BLaER1 treated with 17β-estradiol and CSF1 and Interleukin-3, amounts not matched to agents 10 nM and 100 nM (cell line): ENCODE measurements around the gene MGAT5.
A peak's percentile ranks its signal among the peaks of the same experiment; 100 is the strongest.

ENCODE experiments used
- H3K27ac ChIP-seq, 11 experiments: shearing (Covaris generic); formaldehyde crosslinking; 2 replicates each; pipeline ENCODE4 v1.8.1; 2022
- H3K27me3 ChIP-seq, 11 experiments: shearing (Covaris generic); formaldehyde crosslinking; 2 replicates each; pipeline ENCODE4 v1.8.1; 2022
- H3K36me3 ChIP-seq, 11 experiments: shearing (Covaris generic); formaldehyde crosslinking; 2 replicates each; pipeline ENCODE4 v1.8.1; 2022
- H3K4me1 ChIP-seq, 10 experiments: shearing (Covaris generic); formaldehyde crosslinking; 2 replicates each; pipeline ENCODE4 v1.8.1; 2022
- H3K4me2 ChIP-seq, 11 experiments: shearing (Covaris generic); formaldehyde crosslinking; 2 replicates each; pipeline ENCODE4 v1.8.1; 2022
- H3K4me3 ChIP-seq, 10 experiments: shearing (Covaris generic); formaldehyde crosslinking; 2 replicates each; pipeline ENCODE4 v1.8.1; 2022
- H3K9ac ChIP-seq, 11 experiments: shearing (Covaris generic); formaldehyde crosslinking; 2 replicates each; pipeline ENCODE4 v1.8.1; 2022
- H3K9me3 ChIP-seq, 11 experiments: shearing (Covaris generic); formaldehyde crosslinking; replicated peaks in 1 of 11; 2 replicates each; pipeline ENCODE4 v1.8.1; 2022
- H4K20me1 ChIP-seq, 11 experiments: shearing (Covaris generic); formaldehyde crosslinking; 2 replicates each; pipeline ENCODE4 v1.8.1; 2022
- Cebpa-rat ChIP-seq, 11 experiments: shearing (Covaris generic); IDR thresholded peaks; 2 replicates each; pipeline ENCODE4 v1.8.1; 2022

The MGAT5 gene

GRCh38 chr2:134258684-134259388, 5.0 kb downstream of the MGAT5 start:
- no peaks in the 10 kb centered on the region for H3K27me3 ChIP-seq
- H3K27ac ChIP-seq = peak overlapping the region in 6 of 11 experiments; percentile 19 to 63 (median 46); a peak in 9 of 22 replicates
- TF ChIP-seq Cebpa-rat (IDR thresholded peaks at IDR 0.05) = no peak
- peaks cover 12 to 98% (median 45%) of the 10 kb centered on the region in 11 experiments; a peak in 19 of 22 replicates for H4K20me1 ChIP-seq
- peak overlapping the region; percentile 52 to 78 (median 69) for H3K4me2 ChIP-seq
- peaks cover 15 to 86% (median 42%) of the 10 kb centered on the region in 11 experiments for H3K36me3 ChIP-seq
- no peak overlapping the region for H3K4me3 ChIP-seq
- H3K4me1 ChIP-seq = peaks cover 59 to 92% (median 81%) of the 10 kb centered on the region in 10 experiments
- 0 out of 22 replicates have a peak overlapping the region, but pooled peaks of 1 of the 11 experiments have one; percentile 8 for H3K9ac ChIP-seq
- no peaks in the 10 kb centered on the region for H3K9me3 ChIP-seq

GRCh38 chr2:134259571-134259970, 5.7 kb downstream of the MGAT5 start:
- Histone ChIP-seq H3K4me3 (no peak overlapping the region), H3K27ac (peak overlapping the region in 7 of 11 experiments; percentile 19 to 63 (median 44); a peak in 13 of 22 replicates), H3K9ac (peak overlapping the region in 1 of 11 experiments; percentile 20; a peak in 2 of 22 replicates), H3K4me1 (peaks cover 53 to 87% (median 73%) of the 10 kb centered on the region in 10 experiments), H3K9me3 (no peaks in the 10 kb centered on the region), H3K27me3 (no peaks in the 10 kb centered on the region), H3K4me2 (peak overlapping the region; percentile 52 to 78 (median 69); a peak in 21 of 22 replicates), H4K20me1 (peaks cover 12 to 98% (median 39%) of the 10 kb centered on the region in 11 experiments; a peak in 19 of 22 replicates), H3K36me3 (peaks cover 8 to 86% (median 38%) of the 10 kb centered on the region in 11 experiments)
- no peak for TF ChIP-seq Cebpa-rat (IDR thresholded peaks at IDR 0.05)

GRCh38 chr2:134259994-134260393, 6.1 kb downstream of the MGAT5 start:
- peaks cover 53 to 87% (median 71%) of the 10 kb centered on the region in 10 experiments for H3K4me1 ChIP-seq
- peaks cover 8 to 86% (median 38%) of the 10 kb centered on the region in 11 experiments; a peak in 21 of 22 replicates for H3K36me3 ChIP-seq
- H3K4me2 ChIP-seq = peak overlapping the region; percentile 50 to 78 (median 69)
- H3K27me3 ChIP-seq = no peaks in the 10 kb centered on the region
- TF ChIP-seq Cebpa-rat (IDR thresholded peaks at IDR 0.05) = no peak
- peak overlapping the region in 6 of 11 experiments; percentile 19 to 56 (median 36); a peak in 10 of 22 replicates for H3K27ac ChIP-seq
- no peak overlapping the region for H3K4me3 ChIP-seq
- peak overlapping the region in 1 of 11 experiments; percentile 20; a peak in 2 of 22 replicates for H3K9ac ChIP-seq
- H4K20me1 ChIP-seq = peaks cover 12 to 98% (median 39%) of the 10 kb centered on the region in 11 experiments; a peak in 19 of 22 replicates
- no peaks in the 10 kb centered on the region for H3K9me3 ChIP-seq

DNA sequence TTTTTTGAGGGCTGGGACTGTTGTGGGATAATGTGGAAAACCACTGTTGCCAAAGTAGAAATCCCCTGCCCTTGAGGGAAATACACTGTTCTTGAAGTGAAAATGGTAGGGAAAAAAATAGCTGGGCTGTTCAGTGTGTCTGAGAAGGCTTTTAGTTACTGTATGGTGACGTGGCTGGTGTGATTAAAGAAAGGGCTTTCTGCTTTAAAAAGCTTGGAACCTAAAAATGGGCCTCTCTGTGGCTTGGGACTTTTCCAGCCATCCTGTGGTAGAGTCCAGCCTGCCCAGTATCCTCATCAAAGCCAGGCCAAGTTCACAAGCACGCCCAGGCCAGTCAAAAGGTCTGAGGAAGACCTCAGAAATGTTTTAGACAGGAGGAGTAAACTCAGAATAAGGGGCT, 6.8 kb downstream of the MGAT5 start:
- Histone ChIP-seq H3K4me3 (no peak overlapping the region), H3K36me3 (peaks cover 13 to 87% (median 36%) of the 10 kb centered on the region in 11 experiments; a peak in 18 of 22 replicates), H3K4me1 (peaks cover 53 to 88% (median 71%) of the 10 kb centered on the region in 10 experiments), H3K27me3 (no peaks in the 10 kb centered on the region), H4K20me1 (peaks cover 12 to 98% (median 39%) of the 10 kb centered on the region in 11 experiments; a peak in 19 of 22 replicates), H3K27ac (peak overlapping the region in 8 of 11 experiments; percentile 11 to 58 (median 41); a peak in 12 of 22 replicates), H3K9ac (peak overlapping the region in 2 of 11 experiments; percentile 8 to 24; a peak in 2 of 22 replicates), H3K9me3 (no peaks in the 10 kb centered on the region), H3K4me2 (peak overlapping the region; percentile 50 to 78 (median 69))
- no peak for TF ChIP-seq Cebpa-rat (IDR thresholded peaks at IDR 0.05)

- H3K4me3 ChIP-seq = no peak overlapping the region
- H3K27me3 ChIP-seq = no peaks in the 10 kb centered on the region
- no peak for TF ChIP-seq Cebpa-rat (IDR thresholded peaks at IDR 0.05)
- H3K27ac ChIP-seq = peak overlapping the region in 7 of 11 experiments; percentile 12 to 58 (median 44); a peak in 8 of 22 replicates
- no peak overlapping the region for H3K9ac ChIP-seq
- no peaks in the 10 kb centered on the region for H3K9me3 ChIP-seq
- peaks cover 13 to 88% (median 28%) of the 10 kb centered on the region in 11 experiments; a peak in 18 of 22 replicates for H3K36me3 ChIP-seq
- H4K20me1 ChIP-seq = peaks cover 12 to 98% (median 39%) of the 10 kb centered on the region in 11 experiments; a peak in 19 of 22 replicates
- H3K4me2 ChIP-seq = peak overlapping the region; percentile 50 to 78 (median 69)
- peaks cover 53 to 85% (median 67%) of the 10 kb centered on the region in 10 experiments for H3K4me1 ChIP-seq
These were observed 7.7 kb downstream of the MGAT5 start for GRCh38 chr2:134261398-134262131.

GRCh38 chr2:134262684-134263083, 8.8 kb downstream of the MGAT5 start:
- H3K4me1 ChIP-seq = peaks cover 44 to 85% (median 65%) of the 10 kb centered on the region in 10 experiments
- H3K4me3 ChIP-seq = no peak overlapping the region
- peak overlapping the region in 6 of 11 experiments; percentile 58 to 78 (median 70); a peak in 10 of 22 replicates for H3K4me2 ChIP-seq

DNA sequence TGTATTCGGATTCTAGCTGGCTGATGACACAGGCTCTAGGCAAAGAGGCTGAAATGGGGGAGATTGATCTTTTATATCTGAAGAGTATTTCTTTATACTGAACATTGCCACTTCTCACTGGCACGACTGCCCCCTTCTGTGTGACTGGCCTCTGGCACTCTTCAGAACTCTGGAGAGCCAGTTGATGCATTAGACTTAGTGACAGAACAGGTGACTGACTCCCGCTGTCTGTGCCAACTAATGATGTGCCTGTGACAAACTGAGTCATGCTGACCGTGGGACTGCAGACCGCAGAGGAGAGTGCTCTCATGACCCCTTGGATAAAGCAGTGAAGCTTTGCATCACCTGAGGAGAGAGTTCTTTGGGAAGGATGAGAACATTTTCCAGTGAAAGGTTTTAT, 14.4 kb downstream of the MGAT5 start:
- peak overlapping the region in 5 of 11 experiments; percentile 81 to 90 (median 84); a peak in 11 of 22 replicates for H3K4me2 ChIP-seq
- H3K4me3 ChIP-seq = no peak overlapping the region
- H3K4me1 ChIP-seq = peaks cover 22 to 85% (median 65%) of the 10 kb centered on the region in 10 experiments
- H3K36me3 ChIP-seq = peaks cover 13 to 82% (median 56%) of the 10 kb centered on the region in 11 experiments; a peak in 19 of 22 replicates
- H3K9me3 ChIP-seq = no peaks in the 10 kb centered on the region
- H4K20me1 ChIP-seq = peaks cover 6 to 93% (median 22%) of the 10 kb centered on the region in 11 experiments; a peak in 12 of 22 replicates
- H3K9ac ChIP-seq = no peak overlapping the region
- TF ChIP-seq Cebpa-rat (IDR thresholded peaks at IDR 0.05) = no peak
- H3K27ac ChIP-seq = no peak overlapping the region
- no peaks in the 10 kb centered on the region for H3K27me3 ChIP-seq

More at GRCh38 chr2:134262684-134263083, 8.8 kb downstream of the MGAT5 start:
- H3K36me3 ChIP-seq = peaks cover 13 to 88% (median 33%) of the 10 kb centered on the region in 11 experiments; a peak in 18 of 22 replicates
- H3K9me3 ChIP-seq = no peaks in the 10 kb centered on the region
- no peak overlapping the region for H3K9ac ChIP-seq
- no peaks in the 10 kb centered on the region for H3K27me3 ChIP-seq
- TF ChIP-seq Cebpa-rat (IDR thresholded peaks at IDR 0.05) = no peak
- 0 out of 22 replicates have a peak overlapping the region, but pooled peaks of 1 of the 11 experiments have one; percentile 3 for H3K27ac ChIP-seq
- H4K20me1 ChIP-seq = peaks cover 12 to 98% (median 41%) of the 10 kb centered on the region in 11 experiments; a peak in 19 of 22 replicates

GRCh38 chr2:134269230-134269629, 15.4 kb downstream of the MGAT5 start:
- peak overlapping the region in 2 of 11 experiments; percentile 13 to 15; a peak in 1 of 22 replicates for H3K27ac ChIP-seq
- H3K4me2 ChIP-seq = peak overlapping the region in 8 of 11 experiments; percentile 23 to 90 (median 84); a peak in 14 of 22 replicates
- no peaks in the 10 kb centered on the region for H3K9me3 ChIP-seq
- peaks cover 6 to 93% (median 22%) of the 10 kb centered on the region in 11 experiments; a peak in 13 of 22 replicates for H4K20me1 ChIP-seq
- no peak for TF ChIP-seq Cebpa-rat (IDR thresholded peaks at IDR 0.05)
- H3K4me3 ChIP-seq = no peak overlapping the region
- no peaks in the 10 kb centered on the region for H3K27me3 ChIP-seq
- H3K9ac ChIP-seq = no peak overlapping the region
- peaks cover 13 to 76% (median 52%) of the 10 kb centered on the region in 11 experiments; a peak in 19 of 22 replicates for H3K36me3 ChIP-seq
- H3K4me1 ChIP-seq = peaks cover 23 to 93% (median 75%) of the 10 kb centered on the region in 10 experiments
